ENCODE results near the gene AKR1E2.

The AKR1E2 gene

DNA sequence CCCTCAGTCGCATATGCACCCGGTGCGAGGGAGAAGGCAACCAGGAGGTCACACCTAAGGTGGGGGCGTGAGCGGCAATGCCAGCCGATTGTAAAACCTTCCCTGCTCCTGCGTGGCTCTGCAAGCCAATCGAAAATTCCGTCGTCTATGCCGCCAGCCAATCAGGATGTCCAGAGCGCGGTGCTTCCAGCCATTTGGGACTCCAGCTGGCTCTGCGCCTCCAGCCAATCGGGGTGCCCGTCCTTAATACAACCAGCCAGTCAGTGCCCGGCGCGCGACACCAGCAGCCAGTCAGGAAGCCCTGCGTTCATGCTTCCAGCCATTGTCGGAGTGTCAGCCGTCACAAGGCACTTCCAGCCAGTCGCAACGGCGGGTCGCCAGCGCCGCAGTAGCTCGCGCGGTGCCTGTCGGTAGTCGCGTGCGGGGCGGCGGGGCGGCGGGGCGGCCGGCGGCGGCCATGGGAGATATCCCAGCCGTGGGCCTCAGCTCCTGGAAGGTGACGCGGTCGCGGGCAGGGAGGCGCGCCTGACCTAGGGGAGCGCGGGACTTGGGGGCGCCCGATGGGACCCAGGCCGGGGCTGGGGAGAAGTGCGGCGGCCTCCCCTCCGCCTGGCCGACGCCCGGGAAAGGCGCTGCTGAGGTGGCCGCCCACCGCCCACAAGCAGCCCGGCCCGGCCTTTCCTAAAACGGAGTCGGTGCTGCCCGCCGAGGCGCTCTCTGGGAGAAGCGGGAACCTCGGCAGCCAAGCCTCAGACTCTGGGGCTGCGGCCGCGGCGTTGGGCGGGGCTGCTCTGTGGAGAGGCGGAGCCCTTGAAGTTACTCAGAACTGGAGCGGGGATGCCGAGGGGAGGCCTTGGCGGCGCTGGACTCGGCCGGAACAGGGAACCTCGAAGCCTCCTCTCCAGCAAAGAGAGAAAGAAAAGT, at the start of gene AKR1E2:
AKR1E2 (plus strand) TSS at position 340 of the 924 bp plus-strand sequence; CDS start at position 458, 118 bp downstream.
- peak; percentile 92 for DNase-seq (ENCODE audit: low read depth)
- TF ChIP-seq, protein P1, sequence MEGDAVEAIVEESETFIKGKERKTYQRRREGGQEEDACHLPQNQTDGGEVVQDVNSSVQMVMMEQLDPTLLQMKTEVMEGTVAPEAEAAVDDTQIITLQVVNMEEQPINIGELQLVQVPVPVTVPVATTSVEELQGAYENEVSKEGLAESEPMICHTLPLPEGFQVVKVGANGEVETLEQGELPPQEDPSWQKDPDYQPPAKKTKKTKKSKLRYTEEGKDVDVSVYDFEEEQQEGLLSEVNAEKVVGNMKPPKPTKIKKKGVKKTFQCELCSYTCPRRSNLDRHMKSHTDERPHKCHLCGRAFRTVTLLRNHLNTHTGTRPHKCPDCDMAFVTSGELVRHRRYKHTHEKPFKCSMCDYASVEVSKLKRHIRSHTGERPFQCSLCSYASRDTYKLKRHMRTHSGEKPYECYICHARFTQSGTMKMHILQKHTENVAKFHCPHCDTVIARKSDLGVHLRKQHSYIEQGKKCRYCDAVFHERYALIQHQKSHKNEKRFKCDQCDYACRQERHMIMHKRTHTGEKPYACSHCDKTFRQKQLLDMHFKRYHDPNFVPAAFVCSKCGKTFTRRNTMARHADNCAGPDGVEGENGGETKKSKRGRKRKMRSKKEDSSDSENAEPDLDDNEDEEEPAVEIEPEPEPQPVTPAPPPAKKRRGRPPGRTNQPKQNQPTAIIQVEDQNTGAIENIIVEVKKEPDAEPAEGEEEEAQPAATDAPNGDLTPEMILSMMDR (IDR thresholded peaks at IDR 0.05; ENCODE audit: low read length, missing control alignments) = no peak
- H3K4me3 ChIP-seq (replicated peaks; ENCODE audit: low read depth, low read length) = peak within 1 kb of the TSS; percentile 54

DNA sequence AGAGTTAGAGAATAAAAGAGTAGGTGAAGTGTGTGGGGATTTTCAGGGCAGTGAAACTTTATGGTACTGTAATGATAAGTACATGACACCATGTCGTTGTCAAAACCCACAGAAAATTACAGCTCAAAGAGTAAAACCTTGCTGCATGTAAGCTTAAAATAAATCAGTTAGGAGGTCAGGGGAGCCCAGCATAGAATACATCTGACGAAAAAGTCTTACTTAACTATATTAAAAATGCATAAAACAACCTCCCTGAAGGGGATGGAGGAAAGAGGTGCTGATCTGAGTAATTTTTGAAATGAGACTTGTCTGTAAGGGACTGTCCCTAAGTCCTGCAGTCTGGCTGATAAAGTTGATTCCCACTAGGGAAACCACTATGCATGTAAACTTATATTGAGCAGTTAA, 49.8 kb upstream of the AKR1E2 start:
- no peak overlapping the region for H3K4me3 ChIP-seq (replicated peaks; ENCODE audit: low read depth, low read length)
- DNase-seq (ENCODE audit: low read depth) = no peak
- TF ChIP-seq, protein P1 (IDR thresholded peaks at IDR 0.05; ENCODE audit: low read length, missing control alignments) = no peak

DNA sequence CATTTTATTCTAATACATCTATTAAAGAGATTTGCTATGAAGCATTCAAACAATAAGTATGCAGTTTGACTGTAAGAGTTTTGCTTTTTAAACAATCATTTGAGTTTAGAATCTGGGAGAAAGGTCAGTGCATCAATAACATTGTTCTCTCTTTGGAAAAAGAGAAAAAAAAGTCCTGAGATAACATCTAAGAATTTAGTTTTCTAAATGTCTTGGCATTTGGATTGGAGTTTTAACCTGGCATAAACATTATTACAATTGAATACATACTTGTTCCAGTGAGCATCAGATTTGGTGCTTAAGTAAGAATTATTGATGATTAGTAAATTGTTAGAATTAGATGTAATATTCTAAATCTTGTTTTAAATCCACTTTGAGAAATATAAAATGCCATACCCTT, 47.2 kb upstream of the AKR1E2 start:
- TF ChIP-seq, protein P1 (IDR thresholded peaks at IDR 0.05; ENCODE audit: low read length, missing control alignments) = no peak
- H3K4me3 ChIP-seq (replicated peaks; ENCODE audit: low read depth, low read length) = no peak overlapping the region
- DNase-seq (ENCODE audit: low read depth) = no peak

DNA sequence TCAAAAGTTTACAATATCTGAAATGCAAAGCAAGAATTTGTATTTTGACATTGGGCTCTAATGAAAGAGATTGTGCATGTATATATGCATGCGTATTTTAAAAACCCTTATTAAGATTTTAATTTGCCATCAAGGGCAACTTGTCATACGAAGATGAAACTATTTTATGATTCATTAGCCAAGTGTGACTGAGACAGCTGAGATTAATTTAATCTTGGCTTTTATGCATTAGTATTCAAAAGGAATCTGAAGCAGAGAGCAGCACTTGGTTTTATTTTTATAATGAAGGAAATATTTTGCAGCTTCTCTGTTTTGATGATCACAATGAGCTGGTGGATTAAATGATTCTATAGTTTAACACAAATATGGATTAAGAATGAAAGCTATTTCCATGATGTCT, 45.9 kb upstream of the AKR1E2 start:
- H3K4me3 ChIP-seq (replicated peaks; ENCODE audit: low read depth, low read length) = no peak overlapping the region
- TF ChIP-seq, protein P1 (IDR thresholded peaks at IDR 0.05; ENCODE audit: low read length, missing control alignments) = no peak
- DNase-seq (ENCODE audit: low read depth) = no peak

DNA sequence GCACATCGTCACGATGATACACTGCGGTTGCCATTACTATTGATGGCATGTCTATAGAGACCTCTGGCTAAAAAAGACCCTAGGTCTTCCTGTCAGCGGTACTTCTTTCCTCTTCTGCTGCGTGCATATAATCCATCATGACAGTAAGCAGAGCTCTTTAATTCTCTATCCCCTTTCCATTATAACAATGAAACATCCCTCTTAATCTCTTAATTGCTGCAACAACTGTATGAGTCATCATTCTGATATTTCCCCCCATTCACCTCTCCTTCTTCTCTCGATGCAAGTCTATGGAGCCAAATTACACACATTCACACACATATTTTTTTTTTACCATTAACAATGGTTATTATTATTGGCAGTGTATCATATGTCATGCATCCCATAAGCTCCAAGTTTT, 45.2 kb upstream of the AKR1E2 start:
- no peak overlapping the region for H3K4me3 ChIP-seq (replicated peaks; ENCODE audit: low read depth, low read length)
- TF ChIP-seq, protein P1 (IDR thresholded peaks at IDR 0.05; ENCODE audit: low read length, missing control alignments) = no peak
- DNase-seq (ENCODE audit: low read depth) = peak; percentile 88

DNA sequence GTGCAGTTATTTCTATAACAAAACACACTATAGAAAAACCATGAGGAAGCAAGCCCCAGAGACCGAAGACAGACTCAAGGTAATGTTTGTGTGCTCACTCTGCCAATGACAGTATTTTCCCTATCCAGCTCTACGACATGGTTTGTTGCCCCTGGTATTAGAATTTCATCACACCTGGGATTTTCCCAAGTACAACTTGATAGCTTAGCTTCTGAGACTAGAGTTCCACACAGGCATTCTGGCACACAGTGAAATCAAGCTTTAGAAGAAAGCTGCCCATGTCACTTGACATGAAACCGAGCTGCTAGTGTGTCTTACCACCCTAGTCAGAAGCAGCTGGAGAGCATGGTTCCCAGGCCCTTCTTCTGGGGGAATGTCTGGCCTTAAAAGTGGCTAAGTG, 44.1 kb upstream of the AKR1E2 start:
- TF ChIP-seq, protein P1 (IDR thresholded peaks at IDR 0.05; ENCODE audit: low read length, missing control alignments) = no peak
- H3K4me3 ChIP-seq (replicated peaks; ENCODE audit: low read depth, low read length) = no peak overlapping the region
- DNase-seq (ENCODE audit: low read depth) = peak; percentile 25

All from fibroblast of pulmonary artery (primary cell).